Brain microvascular endothelial cell (primary cell): Measurements from ENCODE around the gene TPPP.

ENCODE experiments used
- DNase-seq: peaks from one replicate; pipeline ENCODE4 v3.0.0-alpha.2; 2020
- H3K27ac ChIP-seq: fragments of 250-450 bp; sonication (Bioruptor Pico); 2 replicates; pipeline ENCODE4 v1.5.1; 2020; ENCODE audit warnings: mild to moderate bottlenecking, moderate library complexity
- H3K27me3 ChIP-seq: fragments of 250-450 bp; sonication (Bioruptor Pico); replicated peaks from 2 replicates; pipeline ENCODE4 v1.5.1; 2020; ENCODE audit warnings: mild to moderate bottlenecking
- H3K36me3 ChIP-seq: fragments of 250-450 bp; sonication (Bioruptor Pico); replicated peaks from 2 replicates; pipeline ENCODE4 v1.5.1; 2020; ENCODE audit warnings: mild to moderate bottlenecking
- H3K4me3 ChIP-seq: 2 replicates; pipeline ENCODE4 v1.5.1; 2011; ENCODE audit warnings: low read depth, mild to moderate bottlenecking, control low read depth, low read length, moderate library complexity
- CTCF ChIP-seq: IDR thresholded peaks from 2 replicates; pipeline ENCODE4 v1.5.1; 2011; ENCODE audit warnings: low read depth, mild to moderate bottlenecking, moderate library complexity, low read length, control low read depth, inconsistent platforms; ENCODE audit errors: missing control alignments
- in situ Hi-C: cut with HindIII; loops from 2 replicates; pipeline ENCODE4 v1.10.0; 2017; ENCODE audit warnings: low sequenced_read_pairs, low pct_ligation_motif_present

The TPPP gene

GRCh38 chr5:627840-628239, 65.3 kb downstream of the TPPP start:
- no peak overlapping the region for H3K4me3 ChIP-seq
- no peaks in the 10 kb centered on the region for H3K36me3 ChIP-seq
- no peak for DNase-seq
- TF ChIP-seq CTCF, result no peak
- in situ Hi-C loops, result no loop called here
- no peak overlapping the region for H3K27ac ChIP-seq
- H3K27me3 ChIP-seq, result no peaks in the 10 kb centered on the region

GRCh38 chr5:626850-627249, 66.3 kb downstream of the TPPP start:
- peak; percentile 6 for DNase-seq
- no peak overlapping the region for H3K27ac ChIP-seq
- H3K27me3 ChIP-seq, result no peaks in the 10 kb centered on the region
- no peaks in the 10 kb centered on the region for H3K36me3 ChIP-seq
- in situ Hi-C loops, result no loop called here
- TF ChIP-seq CTCF, result peak; percentile 16
- H3K4me3 ChIP-seq, result no peak overlapping the region

- H3K36me3 ChIP-seq, result no peaks in the 10 kb centered on the region
- in situ Hi-C loops, result no loop called here
- no peaks in the 10 kb centered on the region for H3K27me3 ChIP-seq
Observed at GRCh38 chr5:625516-625915, 67.6 kb downstream of the TPPP start.

GRCh38 chr5:624951-625230, 68.3 kb downstream of the TPPP start:
- no peak for TF ChIP-seq CTCF
- no peak overlapping the region for H3K27ac ChIP-seq
- no peak overlapping the region for H3K4me3 ChIP-seq
- no peaks in the 10 kb centered on the region for H3K36me3 ChIP-seq
- in situ Hi-C loops, result no loop called here
- DNase-seq, result no peak
- H3K27me3 ChIP-seq, result no peaks in the 10 kb centered on the region

More at GRCh38 chr5:625516-625915, 67.6 kb downstream of the TPPP start:
- H3K4me3 ChIP-seq, result no peak overlapping the region
- TF ChIP-seq CTCF, result no peak
- no peak overlapping the region for H3K27ac ChIP-seq
- no peak for DNase-seq

- no peak for DNase-seq
- no peaks in the 10 kb centered on the region for H3K27me3 ChIP-seq
- H3K27ac ChIP-seq, result no peak overlapping the region
- no peak overlapping the region for H3K4me3 ChIP-seq
- in situ Hi-C loops, result no loop called here
- H3K36me3 ChIP-seq, result no peaks in the 10 kb centered on the region
- no peak for TF ChIP-seq CTCF
Observed at GRCh38 chr5:624118-624950, 68.8 kb downstream of the TPPP start.

GRCh38 chr5:623531-623930, 69.6 kb downstream of the TPPP start:
- Histone ChIP-seq H3K4me3 (no peak overlapping the region), H3K36me3 (no peaks in the 10 kb centered on the region), H3K27ac (no peak overlapping the region), H3K27me3 (no peaks in the 10 kb centered on the region)
- TF ChIP-seq CTCF, result no peak
- DNase-seq, result no peak
- in situ Hi-C loops, result no loop called here
